Motor neuron (in vitro differentiated cells): Measurements from ENCODE around the gene NAALADL2. TPM values are rescaled to one million over a fixed set of nuclear protein-coding genes. Genes with fewer than 3 reads are reported as not detected.

ENCODE experiments used
- ATAC-seq, 8 experiments: fragments of 200-7000 bp; cut with Tn5 transposase; replicated peaks in 6 of 8; 2 replicates each; pipeline ENCODE4 v1.8.0; 2021; ENCODE audit warnings: mild to moderate bottlenecking in 8 of 8, moderate library complexity in 8 of 8
- H3K27ac ChIP-seq, 2 donors: fragments of 250-450 bp; sonication (Bioruptor Pico); 2 replicates each; pipeline ENCODE4 v1.9.0; 2021; ENCODE audit warnings: antibody characterized with exemption in 2 of 2, mild to moderate bottlenecking in 2 of 2, moderate library complexity in 1 of 2
- H3K4me1 ChIP-seq, 2 donors: fragments of 250-450 bp; sonication (Bioruptor Pico); replicated peaks in 1 of 2; 2 replicates each; pipeline ENCODE4 v1.6.1; 2021; ENCODE audit warnings: antibody characterized with exemption in 2 of 2, mild to moderate bottlenecking in 2 of 2, moderate library complexity in 1 of 2
- H3K4me3 ChIP-seq, 5 donors: fragments of 250-450 bp; sonication (Bioruptor Pico); 2 replicates each; pipeline ENCODE4 v1.9.0; 2021; ENCODE audit warnings: antibody characterized with exemption in 5 of 5, mild to moderate bottlenecking in 5 of 5, moderate library complexity in 4 of 5
- WGBS, 10 experiments: fragments of 450-650 bp; shearing (Covaris generic); methylation state at CpG; one replicate each; pipeline ENCODE4 v1.0.0; 2022; 5-methylcytosine and 5-hydroxymethylcytosine counted together
- in situ Hi-C, 9 experiments: fragments of 400-800 bp; cut with MboI; loops; one replicate each; pipeline ENCODE4 v1.15.0; 2021; ENCODE audit warnings: low sequenced_read_pairs in 9 of 9, low pct_unique_long_range_greater_than_20kb in 2 of 9; ENCODE audit not compliant: unreplicated experiment in 9 of 9
- total RNA-seq, 8 experiments: library from RNA; unstranded; fragments of 300-600 nt; gene quantifications; 2 replicates each; pipeline versions ENCODE4 v1.2.3 to v1.2.4, GENCODE V29; 2022

Gene NAALADL2
- total RNA-seq, 8 experiments from 2014 or later, result 1.1 to 5.4 (median 2.0) TPM

- no peak for ATAC-seq
These were observed 3.0 kb downstream of the NAALADL2 start for GRCh38 chr3:174862101-174862500.

GRCh38 chr3:174862666-174863065 is 3.5 kb downstream of the NAALADL2 start:
- Histone ChIP-seq H3K27ac (no peak overlapping the region), H3K4me1 (peaks cover 0 to 6% of the 10 kb centered on the region in 2 donors), H3K4me3 (no peak overlapping the region)
- in situ Hi-C loops, result no loop called here
- 21 to 100% (median 80%) methylated on average over 1 to 3 of the region's 3 CpGs; no CpG with 5 or more reads in 1 of the 10 experiments for WGBS, 10 experiments
- ATAC-seq, result no peak

More at GRCh38 chr3:174862101-174862500, 3.0 kb downstream of the NAALADL2 start:
- WGBS, 10 experiments, result 0 to 65% (median 44%) methylated on average over 1 to 3 of the region's 3 CpGs
- peaks cover 0 to 6% of the 10 kb centered on the region in 2 donors for H3K4me1 ChIP-seq
- in situ Hi-C loops, result no loop called here
- H3K27ac ChIP-seq, result no peak overlapping the region
- no peak overlapping the region for H3K4me3 ChIP-seq

- in situ Hi-C loops, result no loop called here
- no peak for ATAC-seq
- Histone ChIP-seq H3K4me3 (no peak overlapping the region), H3K4me1 (peaks cover 0 to 6% of the 10 kb centered on the region in 2 donors), H3K27ac (no peak overlapping the region)
These were observed 4.4 kb downstream of the NAALADL2 start for GRCh38 chr3:174863488-174863887.

GRCh38 chr3:174869448-174869847 is 10.3 kb downstream of the NAALADL2 start:
- in situ Hi-C loops, result no loop called here
- no peak overlapping the region for H3K4me3 ChIP-seq
- H3K27ac ChIP-seq, result no peak overlapping the region
- WGBS, 10 experiments, result 81 to 100% (median 92%) methylated on average over 1 to 7 of the region's 7 CpGs; no CpG with 5 or more reads in 1 of the 10 experiments
- H3K4me1 ChIP-seq, result peaks cover 0 to 8% of the 10 kb centered on the region in 2 donors
- no peak for ATAC-seq

- no peak for ATAC-seq
- WGBS, 10 experiments, result 80 to 100% (median 89%) methylated on average over 1 to 3 of the region's 3 CpGs; no CpG with 5 or more reads in 1 of the 10 experiments
- Histone ChIP-seq H3K4me3 (no peak overlapping the region), H3K4me1 (peaks cover 0 to 8% of the 10 kb centered on the region in 2 donors), H3K27ac (no peak overlapping the region)
- in situ Hi-C loops, result no loop called here
These were observed 14.9 kb downstream of the NAALADL2 start for GRCh38 chr3:174873832-174874657.

- no peaks in the 10 kb centered on the region for H3K4me1 ChIP-seq
- ATAC-seq, result no peak
- 16 to 100% (median 82%) methylated on average over 1 to 5 of the region's 6 CpGs; no CpG with 5 or more reads in 3 of the 10 experiments for WGBS, 10 experiments
- in situ Hi-C loops, result no loop called here
- no peak overlapping the region for H3K4me3 ChIP-seq
- H3K27ac ChIP-seq, result no peak overlapping the region
These were observed 23.7 kb downstream of the NAALADL2 start for GRCh38 chr3:174882789-174883188.

GRCh38 chr3:174883881-174884675 is 24.9 kb downstream of the NAALADL2 start:
- ATAC-seq, result no peak
- H3K4me1 ChIP-seq, result no peaks in the 10 kb centered on the region
- no peak overlapping the region for H3K27ac ChIP-seq
- 80 to 100% (median 94%) methylated on average over 1 to 6 of the region's 6 CpGs; no CpG with 5 or more reads in 1 of the 10 experiments for WGBS, 10 experiments
- in situ Hi-C loops, result no loop called here
- H3K4me3 ChIP-seq, result no peak overlapping the region

GRCh38 chr3:174884776-174885568 is 25.8 kb downstream of the NAALADL2 start:
- H3K4me3 ChIP-seq, result no peak overlapping the region
- 44 to 93% (median 85%) methylated on average over 1 to 7 of the region's 7 CpGs; no CpG with 5 or more reads in 3 of the 10 experiments for WGBS, 10 experiments
- no peaks in the 10 kb centered on the region for H3K4me1 ChIP-seq
- H3K27ac ChIP-seq, result no peak overlapping the region
- in situ Hi-C loops, result no loop called here
- no peak for ATAC-seq

- H3K4me3 ChIP-seq, result no peak overlapping the region
- in situ Hi-C loops, result no loop called here
- ATAC-seq, result peak in 1 of 8 experiments; percentile 30
- H3K27ac ChIP-seq, result no peak overlapping the region
- WGBS, 10 experiments, result 81 to 100% (median 94%) methylated on average over 1 to 4 of the region's 6 CpGs
- H3K4me1 ChIP-seq, result no peaks in the 10 kb centered on the region
These were observed 32.5 kb downstream of the NAALADL2 start for GRCh38 chr3:174891524-174892203.

GRCh38 chr3:174907027-174907426 is 47.9 kb downstream of the NAALADL2 start:
- H3K27ac ChIP-seq, result no peak overlapping the region
- in situ Hi-C loops, result no loop called here
- no peak for ATAC-seq
- H3K4me3 ChIP-seq, result no peak overlapping the region
- peaks cover 0 to 2% of the 10 kb centered on the region in 2 donors for H3K4me1 ChIP-seq

- no peak for ATAC-seq
- Histone ChIP-seq H3K4me1 (peaks cover 0 to 6% of the 10 kb centered on the region in 2 donors), H3K4me3 (no peak overlapping the region), H3K27ac (no peak overlapping the region)
- in situ Hi-C loops, result no loop called here
- WGBS, 10 experiments, result 52 to 91% (median 83%) methylated on average over 2 to 4 of the region's 4 CpGs
These were observed 48.7 kb downstream of the NAALADL2 start for GRCh38 chr3:174907628-174908407.
